Measurements from ENCODE around the gene NFX1. TPM values are rescaled to one million over a fixed set of nuclear protein-coding genes. Genes with fewer than 3 reads are reported as not detected.
"Not testable (repeated sequence)": the region's sequence is repeated elsewhere in the genome, so short reads cannot be mapped to it uniquely, and the experiment has no call there.

NFX1 gene
- total RNA-seq, 2 donors from 2014 or later, result 30.8 to 39.5 TPM

GRCh38 chr9:33385979-33386640 lies 95.8 kb downstream of the NFX1 start:
- 91% methylated on average over 23 of the region's 23 CpGs for WGBS
- H3K27ac ChIP-seq; H3K4me1 ChIP-seq (replicated peaks); H3K36me3 ChIP-seq; intact Hi-C loops (cut with DNase I); H3K27me3 ChIP-seq (replicated peaks; ENCODE audit: insufficient read depth); DNase-seq (ENCODE audit: low spot score); H3K9me3 ChIP-seq; H3K4me3 ChIP-seq: not testable (repeated sequence)

- intact Hi-C loops (cut with DNase I); H3K27me3 ChIP-seq (replicated peaks; ENCODE audit: insufficient read depth); H3K27ac ChIP-seq; DNase-seq (ENCODE audit: low spot score); H3K36me3 ChIP-seq; H3K4me3 ChIP-seq; H3K4me1 ChIP-seq (replicated peaks); H3K9me3 ChIP-seq: not testable (repeated sequence)
- 92% methylated on average over 12 of the region's 14 CpGs for WGBS
Measured at GRCh38 chr9:33386641-33386996, 96.3 kb downstream of the NFX1 start.

- H3K27me3 ChIP-seq (replicated peaks; ENCODE audit: insufficient read depth); H3K9me3 ChIP-seq; DNase-seq (ENCODE audit: low spot score); intact Hi-C loops (cut with DNase I); H3K4me1 ChIP-seq (replicated peaks); H3K27ac ChIP-seq; H3K36me3 ChIP-seq; H3K4me3 ChIP-seq: not testable (repeated sequence)
- WGBS, result 85% methylated on average over 9 of the region's 9 CpGs
Measured at GRCh38 chr9:33386998-33387397, 96.7 kb downstream of the NFX1 start.

GRCh38 chr9:33388110-33388994 lies 98.0 kb downstream of the NFX1 start:
- 80% methylated on average over 15 of the region's 15 CpGs for WGBS
- Histone ChIP-seq H3K27me3 (replicated peaks; ENCODE audit: insufficient read depth) (no peaks in the 10 kb centered on the region), H3K4me1 (replicated peaks) (no peaks in the 10 kb centered on the region), H3K36me3 (no peaks in the 10 kb centered on the region), H3K27ac (no peak overlapping the region), H3K4me3 (no peak overlapping the region), H3K9me3 (no peaks in the 10 kb centered on the region)
- intact Hi-C loops (cut with DNase I), result no loop called here
- DNase-seq (ENCODE audit: low spot score), result no peak
- TF ChIP-seq POLR2A (IDR thresholded peaks at IDR 0.05) (no peak), POLR2AphosphoS5 (IDR thresholded peaks at IDR 0.05) (no peak), CTCF (IDR thresholded peaks at IDR 0.05) (no peak)

GRCh38 chr9:33391111-33391771 lies 100.9 kb downstream of the NFX1 start:
- intact Hi-C loops (cut with DNase I); H3K4me1 ChIP-seq (replicated peaks); H3K9me3 ChIP-seq; H3K4me3 ChIP-seq; H3K36me3 ChIP-seq; H3K27me3 ChIP-seq (replicated peaks; ENCODE audit: insufficient read depth): not testable (repeated sequence)
- WGBS, result 10% methylated on average over 5 of the region's 9 CpGs
- H3K27ac ChIP-seq, result peak overlapping the region in 1 of 2 donors; percentile 54
- TF ChIP-seq POLR2AphosphoS5 (IDR thresholded peaks at IDR 0.05), result peak; percentile 41
- DNase-seq (ENCODE audit: low spot score), result peak; percentile 54

GRCh38 chr9:33392591-33393021 lies 102.3 kb downstream of the NFX1 start:
- H3K27me3 ChIP-seq (replicated peaks; ENCODE audit: insufficient read depth); H3K36me3 ChIP-seq; DNase-seq (ENCODE audit: low spot score); H3K4me3 ChIP-seq; H3K4me1 ChIP-seq (replicated peaks); H3K9me3 ChIP-seq; H3K27ac ChIP-seq; intact Hi-C loops (cut with DNase I): not testable (repeated sequence)
- WGBS, result 58% methylated on average over 7 of the region's 7 CpGs

GRCh38 chr9:33393581-33393980 lies 103.3 kb downstream of the NFX1 start:
- no peak for DNase-seq (ENCODE audit: low spot score)
- Histone ChIP-seq H3K36me3 (no peaks in the 10 kb centered on the region), H3K4me3 (no peak overlapping the region), H3K27ac (no peak overlapping the region), H3K9me3 (no peaks in the 10 kb centered on the region), H3K27me3 (replicated peaks; ENCODE audit: insufficient read depth) (no peaks in the 10 kb centered on the region), H3K4me1 (replicated peaks) (no peaks in the 10 kb centered on the region)
- no peak for TF ChIP-seq POLR2A (IDR thresholded peaks at IDR 0.05)
- TF ChIP-seq POLR2AphosphoS5 (IDR thresholded peaks at IDR 0.05), result no peak
- TF ChIP-seq CTCF (IDR thresholded peaks at IDR 0.05), result no peak
- 43% methylated on average over 11 of the region's 11 CpGs for WGBS
- intact Hi-C loops (cut with DNase I), result no loop called here

GRCh38 chr9:33393986-33394385 lies 103.7 kb downstream of the NFX1 start:
- H3K9me3 ChIP-seq; DNase-seq (ENCODE audit: low spot score); H3K4me1 ChIP-seq (replicated peaks); H3K27me3 ChIP-seq (replicated peaks; ENCODE audit: insufficient read depth); H3K27ac ChIP-seq; intact Hi-C loops (cut with DNase I); H3K4me3 ChIP-seq; H3K36me3 ChIP-seq: not testable (repeated sequence)
- WGBS, result 68% methylated on average over 3 of the region's 3 CpGs

GRCh38 chr9:33395159-33395879 lies 105.0 kb downstream of the NFX1 start:
- intact Hi-C loops (cut with DNase I); H3K4me3 ChIP-seq; H3K27ac ChIP-seq; H3K9me3 ChIP-seq; DNase-seq (ENCODE audit: low spot score); H3K4me1 ChIP-seq (replicated peaks); H3K36me3 ChIP-seq; H3K27me3 ChIP-seq (replicated peaks; ENCODE audit: insufficient read depth): not testable (repeated sequence)
- 69% methylated on average over 15 of the region's 15 CpGs for WGBS
